Fibroblast of skin of left quadriceps (primary cell): Measurements from ENCODE around the gene IL20RA.
A peak's percentile ranks its signal among the peaks of the same experiment; 100 is the strongest.
"Not testable (repeated sequence)": the region's sequence is repeated elsewhere in the genome, so short reads cannot be mapped to it uniquely, and the experiment has no call there.

Source experiments
- DNase-seq, 2 experiments: peaks; one replicate each; pipeline ENCODE4 v3.0.0-alpha.2; 2013; ENCODE audit warnings: low read depth in 2 of 2

Gene IL20RA

DNA sequence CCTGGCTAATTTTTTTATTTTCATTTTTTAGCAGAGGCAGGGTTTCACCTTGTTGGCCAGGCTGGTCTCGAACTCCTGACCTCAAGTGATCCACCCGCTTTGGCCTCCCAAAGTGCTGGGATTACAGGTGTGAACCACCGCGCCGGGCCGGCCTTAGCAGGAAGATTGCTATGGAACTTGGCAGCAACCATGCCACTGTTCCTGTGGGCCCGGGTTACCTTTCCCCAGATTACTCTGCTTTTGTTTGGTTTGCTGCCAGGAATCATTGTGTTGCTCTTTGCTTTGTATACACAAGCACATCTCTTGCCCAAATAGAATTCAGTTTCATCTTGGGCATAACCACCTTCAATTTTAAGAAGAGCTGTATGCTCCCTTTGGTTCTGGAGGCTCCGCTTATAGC, 71.0 kb downstream of the IL20RA start:
- not testable (repeated sequence) for DNase-seq

DNA sequence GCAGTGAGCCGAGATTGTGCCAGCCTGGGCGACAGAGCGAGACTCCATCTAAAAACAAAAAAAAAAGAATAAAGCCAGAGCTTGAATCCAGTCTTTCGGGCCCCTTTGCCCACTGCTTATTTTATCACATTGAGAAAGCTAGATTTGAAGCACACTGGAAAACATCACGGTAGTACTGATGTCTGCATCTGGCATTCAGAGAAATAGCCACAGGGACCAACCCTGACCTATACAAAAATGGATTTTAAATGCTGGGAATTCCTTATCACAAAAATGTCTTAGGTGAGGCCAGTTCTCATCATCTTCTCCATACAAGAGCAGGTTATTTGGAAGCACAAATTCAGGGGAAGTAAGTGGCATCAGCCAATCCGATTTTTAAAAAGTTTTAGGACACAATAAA, 73.2 kb downstream of the IL20RA start:
- DNase-seq, result no peak

- DNase-seq, result no peak
Measured at GRCh38 chr6:136969930-136970329, 74.8 kb downstream of the IL20RA start.

- DNase-seq, result no peak
Measured at GRCh38 chr6:136969433-136969832, 75.3 kb downstream of the IL20RA start.

- DNase-seq, result no peak
Measured at GRCh38 chr6:136968837-136969236, 75.9 kb downstream of the IL20RA start.

GRCh38 chr6:136967876-136968752, 76.7 kb downstream of the IL20RA start:
- DNase-seq, result peak; percentile 21

- no peak for DNase-seq
Measured at GRCh38 chr6:136964398-136964797, 80.4 kb downstream of the IL20RA start.

DNA sequence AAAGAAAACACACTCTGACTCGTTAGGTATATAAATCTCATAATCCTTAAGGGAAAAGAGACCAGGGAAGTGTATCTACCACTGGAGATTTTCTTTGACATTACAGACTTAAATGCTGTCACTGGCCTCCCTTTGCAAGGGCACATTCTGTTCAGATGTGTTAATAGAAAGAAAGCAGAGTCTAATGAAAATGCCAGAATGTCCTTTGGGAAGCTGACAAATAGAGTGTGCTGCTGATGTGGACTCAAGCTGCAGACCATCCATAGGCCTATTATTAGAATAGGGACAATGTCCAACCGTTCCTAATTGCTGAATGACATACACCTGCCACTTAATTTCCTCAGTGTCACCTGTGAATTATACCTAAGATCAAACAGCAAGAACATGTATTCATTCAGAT, 81.5 kb downstream of the IL20RA start:
- no peak for DNase-seq

DNA sequence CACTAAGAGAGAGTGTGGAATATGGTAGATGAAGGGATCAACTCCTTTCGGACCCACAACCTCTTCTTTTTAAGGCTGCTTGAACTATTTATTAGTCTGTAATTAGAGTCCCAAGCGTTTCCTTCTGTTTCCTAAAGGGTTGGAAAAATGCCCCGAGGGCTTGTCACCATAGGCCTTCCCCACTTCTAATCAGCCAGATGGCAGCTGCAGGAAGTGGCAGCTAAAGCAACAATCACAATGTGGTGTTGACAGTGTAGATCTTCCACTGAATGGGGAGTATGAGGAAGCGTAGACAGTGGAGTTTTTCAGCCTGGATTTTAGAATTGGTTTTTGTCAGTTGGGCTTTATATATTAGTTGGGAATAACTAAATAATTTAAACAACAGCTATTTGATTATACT, 82.1 kb downstream of the IL20RA start:
- DNase-seq, result no peak

DNA sequence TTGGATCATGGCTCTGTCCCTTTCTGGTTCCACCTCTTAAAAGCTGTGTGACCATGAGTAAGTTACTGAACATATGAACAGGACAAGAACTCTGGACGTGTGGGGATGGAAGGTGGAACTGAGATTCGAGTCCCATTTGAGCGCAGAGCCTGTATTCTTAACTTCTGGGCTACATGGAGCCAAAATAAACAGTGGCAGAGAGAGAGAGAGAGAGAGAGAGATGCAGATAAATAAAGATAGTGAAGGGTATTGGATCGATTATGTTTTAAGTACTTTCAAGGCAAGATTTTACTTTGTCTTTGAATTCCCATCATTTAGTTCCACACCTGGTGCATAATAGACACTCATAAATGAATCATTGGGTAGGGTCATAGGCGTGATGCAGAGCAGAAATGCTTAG, 82.9 kb downstream of the IL20RA start:
- DNase-seq, result no peak

GRCh38 chr6:136960781-136961180, 84.0 kb downstream of the IL20RA start:
- no peak for DNase-seq

- not testable (repeated sequence) for DNase-seq
Measured at GRCh38 chr6:136959935-136960334, 84.8 kb downstream of the IL20RA start.

GRCh38 chr6:136959471-136959891, 85.3 kb downstream of the IL20RA start:
- DNase-seq, result no peak

GRCh38 chr6:136958168-136958567, 86.6 kb downstream of the IL20RA start:
- no peak for DNase-seq

GRCh38 chr6:136956590-136957544, 87.9 kb downstream of the IL20RA start:
- no peak for DNase-seq

DNA sequence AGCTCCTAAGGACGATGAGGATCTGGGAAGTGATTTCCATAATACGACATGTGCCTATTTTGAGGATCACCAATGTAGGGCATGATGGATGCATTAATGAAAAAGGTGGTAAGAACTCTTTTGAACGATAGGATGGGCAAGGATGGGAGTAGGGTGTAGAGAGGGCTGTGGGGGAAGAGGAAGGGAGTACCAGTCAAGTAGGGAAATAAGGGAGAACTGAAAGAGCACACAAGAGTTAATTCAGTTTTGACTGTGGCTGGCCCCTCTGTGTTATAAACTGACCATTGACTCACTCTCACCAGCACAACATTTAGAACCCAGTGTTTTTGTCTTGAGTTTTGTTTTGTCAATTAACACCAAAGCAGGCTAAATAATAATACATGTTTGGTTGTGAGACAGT, 89.6 kb downstream of the IL20RA start:
- DNase-seq, result no peak

- DNase-seq, result no peak
Measured at GRCh38 chr6:136952714-136953260, 92.0 kb downstream of the IL20RA start.

- no peak for DNase-seq
Measured at GRCh38 chr6:136950436-136951126, 94.2 kb downstream of the IL20RA start.
